GM18951 (cell line): ENCODE data around the gene ICAM4.
"Not testable (repeated sequence)": the region's sequence is repeated elsewhere in the genome, so short reads cannot be mapped to it uniquely, and the experiment has no call there.

Experiments used
- POLR2A ChIP-seq: IDR thresholded peaks from 4 replicates; pipeline ENCODE4 v1.6.1; 2011; ENCODE audit warnings: mild to moderate bottlenecking; ENCODE audit not compliant: insufficient read length, insufficient read depth; ENCODE audit errors: extremely low read depth
- in situ Hi-C: fragments of 300-500 bp; cut with MboI; formaldehyde crosslinking; loops from one replicate; pipeline ENCODE4 v1.12.0; 2022; ENCODE audit warnings: low sequenced_read_pairs, mixed read lengths, inconsistent platforms; ENCODE audit not compliant: unreplicated experiment

The ICAM4 gene

GRCh38 chr19:10327793-10328192 lies 41.0 kb downstream of the ICAM4 start:
- TF ChIP-seq POLR2A, result no peak
- in situ Hi-C loops, result no loop called here

GRCh38 chr19:10328558-10329429 lies 42.0 kb downstream of the ICAM4 start:
- no peak for TF ChIP-seq POLR2A
- in situ Hi-C loops, result no loop called here

GRCh38 chr19:10329555-10329954 lies 42.8 kb downstream of the ICAM4 start:
- TF ChIP-seq POLR2A, result no peak
- in situ Hi-C loops, result no loop called here

GRCh38 chr19:10332158-10332964 lies 45.6 kb downstream of the ICAM4 start:
- TF ChIP-seq POLR2A, result no peak
- in situ Hi-C loops, result no loop called here

- in situ Hi-C loops, result no loop called here
- TF ChIP-seq POLR2A, result peak; percentile 96
Observed at GRCh38 chr19:10332965-10333757, 46.4 kb downstream of the ICAM4 start, which contains the start of gene RAVER1. Gene RAVER1 (minus strand): TSS chr19:10333529. CDS start chr19:10333507, 22 bp downstream.

GRCh38 chr19:10333758-10334587 lies 47.2 kb downstream of the ICAM4 start:
- no peak for TF ChIP-seq POLR2A
- in situ Hi-C loops, result no loop called here

GRCh38 chr19:10334588-10335351 lies 48.0 kb downstream of the ICAM4 start:
- in situ Hi-C loops, result no loop called here
- TF ChIP-seq POLR2A, result no peak

- in situ Hi-C loops, result no loop called here
- TF ChIP-seq POLR2A, result no peak
Observed at GRCh38 chr19:10335352-10335985, 48.7 kb downstream of the ICAM4 start.

- in situ Hi-C loops, result not testable (repeated sequence)
Observed at GRCh38 chr19:10336725-10337124, 50.0 kb downstream of the ICAM4 start.
